Immature natural killer cell (primary cell): ENCODE measurements around the gene CARM1. TPM values are rescaled to one million over a fixed set of nuclear protein-coding genes. Genes with fewer than 3 reads are reported as not detected.
A peak's percentile ranks its signal among the peaks of the same experiment; 100 is the strongest.

Experiments used
- DNase-seq, 3 donors: peaks; one replicate each; pipeline ENCODE4 v3.0.0; 2022; ENCODE audit warnings: mixed read lengths in 1 of 3
- H3K27ac Mint-ChIP-seq, 6 donors: one replicate each; pipeline ENCODE4 v1.8.0; 2020; ENCODE audit warnings: mixed read lengths in 6 of 6, mild to moderate bottlenecking in 5 of 6, inconsistent platforms in 4 of 6, moderate library complexity in 3 of 6
- H3K27me3 Mint-ChIP-seq, 3 donors: one replicate each; pipeline ENCODE4 v1.8.0; 2020 to 2021; ENCODE audit warnings: low read depth in 3 of 3, mild to moderate bottlenecking in 3 of 3, mixed read lengths in 3 of 3, moderate library complexity in 3 of 3, inconsistent platforms in 1 of 3
- H3K36me3 Mint-ChIP-seq, 3 donors: one replicate each; pipeline ENCODE4 v1.8.0; 2020; ENCODE audit warnings: mixed read lengths in 3 of 3, inconsistent platforms in 2 of 3, mild to moderate bottlenecking in 2 of 3
- H3K4me1 Mint-ChIP-seq, 2 donors: one replicate each; pipeline ENCODE4 v1.8.0; 2020; ENCODE audit warnings: inconsistent platforms in 2 of 2, mild to moderate bottlenecking in 2 of 2, mixed read lengths in 2 of 2, moderate library complexity in 1 of 2
- H3K4me3 Mint-ChIP-seq, 5 donors: one replicate each; pipeline ENCODE4 v1.8.0; 2020; ENCODE audit warnings: mild to moderate bottlenecking in 5 of 5, mixed read lengths in 5 of 5, inconsistent platforms in 3 of 5, moderate library complexity in 3 of 5
- H3K9me3 Mint-ChIP-seq, 6 donors: one replicate each; pipeline ENCODE4 v1.8.0; 2020; ENCODE audit warnings: mild to moderate bottlenecking in 6 of 6, mixed read lengths in 6 of 6, inconsistent platforms in 4 of 6, moderate library complexity in 3 of 6
- polyA plus RNA-seq, 3 donors: library from polyadenylated mRNA; unstranded; fragments of 300-500 nt; fragmentation: Illumina TruSeq; gene quantifications; one replicate each; pipeline ENCODE4 v1.2.3, GENCODE V29; 2021

CARM1 gene
- under 1 TPM; 0.26 to 0.83 (median 0.29) TPM for polyA plus RNA-seq

- Mint-ChIP-seq H3K4me3 (peak within 1 kb of the TSS; percentile 72 to 86 (median 81)), H3K9me3 (no peaks in the 10 kb centered on the region), H3K27me3 (peaks cover 1 to 16% (median 5%) of the 10 kb centered on the region in 3 donors), H3K36me3 (no peaks in the 10 kb centered on the region), H3K4me1 (peaks cover 15 to 22% of the 10 kb centered on the region in 2 donors), H3K27ac (peak within 1 kb of the TSS; percentile 10 to 83 (median 70))
- DNase-seq = peak; percentile 98 to 99 (median 99)
Observed at GRCh38 chr19:10870955-10871603, at the start of gene CARM1. Gene CARM1 (plus strand): TSS chr19:10871553. CDS start chr19:10871703, 150 bp downstream.

GRCh38 chr19:10823690-10824089 is 47.7 kb upstream of the CARM1 start:
- Mint-ChIP-seq H3K4me3 (no peak overlapping the region), H3K4me1 (peaks cover 21 to 23% of the 10 kb centered on the region in 2 donors), H3K27ac (peak overlapping the region in 2 of 6 donors; percentile 13 to 43), H3K36me3 (peaks cover 17 to 28% (median 24%) of the 10 kb centered on the region in 3 donors), H3K27me3 (peaks cover 4 to 18% (median 16%) of the 10 kb centered on the region in 3 donors), H3K9me3 (peaks cover 0 to 2% (median 0%) of the 10 kb centered on the region in 6 donors)
- no peak for DNase-seq

- H3K4me3 Mint-ChIP-seq = no peak overlapping the region
- H3K27ac Mint-ChIP-seq = peak overlapping the region in 4 of 6 donors; percentile 20 to 65 (median 46)
- peaks cover 8 to 12% (median 10%) of the 10 kb centered on the region in 3 donors for H3K36me3 Mint-ChIP-seq
- no peak for DNase-seq
- H3K9me3 Mint-ChIP-seq = no peaks in the 10 kb centered on the region
- H3K27me3 Mint-ChIP-seq = peaks cover 6 to 12% (median 7%) of the 10 kb centered on the region in 3 donors
- H3K4me1 Mint-ChIP-seq = peaks cover 2 to 3% of the 10 kb centered on the region in 2 donors
Observed at GRCh38 chr19:10826231-10826630, 45.1 kb upstream of the CARM1 start.

GRCh38 chr19:10826846-10827245 is 44.5 kb upstream of the CARM1 start:
- Mint-ChIP-seq H3K4me1 (peaks cover 0 to 3% of the 10 kb centered on the region in 2 donors), H3K9me3 (no peaks in the 10 kb centered on the region), H3K4me3 (no peak overlapping the region), H3K27ac (peak overlapping the region in 3 of 6 donors; percentile 35 to 44 (median 38)), H3K27me3 (peaks cover 7 to 11% (median 8%) of the 10 kb centered on the region in 3 donors), H3K36me3 (peaks cover 7 to 11% (median 8%) of the 10 kb centered on the region in 3 donors)
- DNase-seq = no peak

- H3K36me3 Mint-ChIP-seq = peaks cover 4 to 11% (median 8%) of the 10 kb centered on the region in 3 donors
- H3K9me3 Mint-ChIP-seq = no peaks in the 10 kb centered on the region
- H3K27me3 Mint-ChIP-seq = peaks cover 4 to 15% (median 14%) of the 10 kb centered on the region in 3 donors
- H3K4me3 Mint-ChIP-seq = no peak overlapping the region
- H3K4me1 Mint-ChIP-seq = no peaks in the 10 kb centered on the region
- DNase-seq = no peak
- peak overlapping the region in 3 of 6 donors; percentile 24 to 73 (median 35) for H3K27ac Mint-ChIP-seq
Observed at GRCh38 chr19:10828981-10829821, 42.2 kb upstream of the CARM1 start.

GRCh38 chr19:10829967-10830366 is 41.4 kb upstream of the CARM1 start:
- H3K9me3 Mint-ChIP-seq = no peaks in the 10 kb centered on the region
- DNase-seq = no peak
- H3K27ac Mint-ChIP-seq = peak overlapping the region in 2 of 6 donors; percentile 5 to 73
- H3K4me1 Mint-ChIP-seq = no peaks in the 10 kb centered on the region
- H3K4me3 Mint-ChIP-seq = no peak overlapping the region
- H3K36me3 Mint-ChIP-seq = peaks cover 4 to 11% (median 8%) of the 10 kb centered on the region in 3 donors
- peaks cover 4 to 15% (median 14%) of the 10 kb centered on the region in 3 donors for H3K27me3 Mint-ChIP-seq

GRCh38 chr19:10830370-10830769 is 41.0 kb upstream of the CARM1 start:
- no peak overlapping the region for H3K4me3 Mint-ChIP-seq
- peak overlapping the region in 3 of 6 donors; percentile 5 to 34 (median 11) for H3K27ac Mint-ChIP-seq
- no peak for DNase-seq
- peaks cover 4 to 12% (median 6%) of the 10 kb centered on the region in 3 donors for H3K36me3 Mint-ChIP-seq
- no peaks in the 10 kb centered on the region for H3K9me3 Mint-ChIP-seq
- H3K4me1 Mint-ChIP-seq = peaks cover under 1 to 2% of the 10 kb centered on the region in 2 donors
- H3K27me3 Mint-ChIP-seq = peaks cover 5 to 15% (median 14%) of the 10 kb centered on the region in 3 donors

- peaks cover 4 to 11% (median 4%) of the 10 kb centered on the region in 3 donors for H3K36me3 Mint-ChIP-seq
- no peak for DNase-seq
- no peak overlapping the region for H3K4me3 Mint-ChIP-seq
- H3K9me3 Mint-ChIP-seq = no peaks in the 10 kb centered on the region
- H3K27ac Mint-ChIP-seq = no peak overlapping the region
- H3K27me3 Mint-ChIP-seq = peaks cover 11 to 21% (median 19%) of the 10 kb centered on the region in 3 donors
- H3K4me1 Mint-ChIP-seq = peaks cover 4 to 9% of the 10 kb centered on the region in 2 donors
Observed at GRCh38 chr19:10830931-10831779, 40.2 kb upstream of the CARM1 start.

GRCh38 chr19:10831987-10832938 is 39.1 kb upstream of the CARM1 start:
- peaks cover under 1 to 6% (median 4%) of the 10 kb centered on the region in 3 donors for H3K36me3 Mint-ChIP-seq
- peaks cover 13 to 19% of the 10 kb centered on the region in 2 donors for H3K4me1 Mint-ChIP-seq
- H3K4me3 Mint-ChIP-seq = no peak overlapping the region
- peak overlapping the region in 2 of 6 donors; percentile 16 to 79 for H3K27ac Mint-ChIP-seq
- H3K9me3 Mint-ChIP-seq = no peaks in the 10 kb centered on the region
- peaks cover 15 to 30% (median 30%) of the 10 kb centered on the region in 3 donors for H3K27me3 Mint-ChIP-seq
- DNase-seq = no peak

- H3K36me3 Mint-ChIP-seq = peaks cover 0 to 4% (median 3%) of the 10 kb centered on the region in 3 donors
- no peak overlapping the region for H3K4me3 Mint-ChIP-seq
- H3K9me3 Mint-ChIP-seq = no peaks in the 10 kb centered on the region
- peak overlapping the region in 4 of 6 donors; percentile 36 to 69 (median 51) for H3K27ac Mint-ChIP-seq
- H3K4me1 Mint-ChIP-seq = peaks cover 13 to 19% of the 10 kb centered on the region in 2 donors
- DNase-seq = no peak
- peaks cover 15 to 33% (median 30%) of the 10 kb centered on the region in 3 donors for H3K27me3 Mint-ChIP-seq
Observed at GRCh38 chr19:10832939-10833296, 38.4 kb upstream of the CARM1 start.

- Mint-ChIP-seq H3K4me1 (peaks cover 13 to 19% of the 10 kb centered on the region in 2 donors), H3K27ac (peak overlapping the region; percentile 98 to 100 (median 100)), H3K4me3 (peak overlapping the region; percentile 95 to 99 (median 97)), H3K27me3 (peaks cover 14 to 33% (median 28%) of the 10 kb centered on the region in 3 donors), H3K36me3 (peaks cover 0 to 4% (median 3%) of the 10 kb centered on the region in 3 donors), H3K9me3 (no peaks in the 10 kb centered on the region)
- peak in 1 of 3 donors; percentile 17 for DNase-seq
Observed at GRCh38 chr19:10835089-10835753, 36.1 kb upstream of the CARM1 start.
